ENCODE results near the gene SFI1. TPM values are rescaled to one million over a fixed set of nuclear protein-coding genes. Genes with fewer than 3 reads are reported as not detected.

SFI1 gene
- total and polyA plus RNA-seq, 2 of the 8 experiments (the other 6 are each of a cell fraction or from before 2014, with no cell fraction given), result 10.4 to 30.1 TPM

- Histone ChIP-seq H3K79me1 (ENCODE audit: low read depth, low read length) (no peaks in the 10 kb centered on the region), H2BK5ac (ENCODE audit: low read depth, low read length) (no peak overlapping the region), H4K20me1 (replicated peaks in 1 of 2; ENCODE audit: control insufficient read depth in 1 of 2, insufficient read depth in 2 of 2, low read length in 2 of 2) (peaks cover 1 to 6% of the 10 kb centered on the region in 2 experiments), H3K4me1 (replicated peaks in 1 of 4; ENCODE audit: control insufficient read depth in 3 of 4, insufficient read depth in 4 of 4, low read length in 3 of 4) (no peaks in the 10 kb centered on the region), H3K18ac (ENCODE audit: extremely low read depth, low read length) (no peak overlapping the region), H3K36me3 (ENCODE audit: control insufficient read depth in 2 of 4, insufficient read depth in 4 of 4, low read length in 3 of 4) (peaks cover 0 to 10% (median 5%) of the 10 kb centered on the region in 4 experiments; a peak in 5 of 8 replicates), H4K5ac (ENCODE audit: insufficient read length, low read depth, low read length) (no peak overlapping the region), H2AK5ac (ENCODE audit: low read depth, low read length) (no peak overlapping the region), H3K79me2 (ENCODE audit: control insufficient read depth in 1 of 2, insufficient read depth in 2 of 2, low read length in 2 of 2) (no peaks in the 10 kb centered on the region), H3K14ac (ENCODE audit: insufficient read length) (no peak overlapping the region), H3K9me3 (ENCODE audit: insufficient read depth in 2 of 2, low read depth in 1 of 2, low read length in 1 of 2) (no peaks in the 10 kb centered on the region), H2BK12ac (ENCODE audit: low read depth, low read length) (no peak overlapping the region), H2AFZ (ENCODE audit: low read length) (no peak overlapping the region), H3K9ac (replicated peaks in 1 of 4; ENCODE audit: extremely low read depth in 1 of 4, low read depth in 3 of 4, low read length in 3 of 4) (no peak overlapping the region), H3K4ac (replicated peaks; ENCODE audit: insufficient read length, low read depth, low read length) (no peak overlapping the region), H2BK120ac (replicated peaks; ENCODE audit: low read depth, low read length) (no peak overlapping the region), H3K23ac (ENCODE audit: insufficient read length) (no peak overlapping the region), H3K27ac (ENCODE audit: low read depth, low read length) (no peak overlapping the region), H4K91ac (replicated peaks; ENCODE audit: insufficient read length, low read length) (no peak overlapping the region), H3K4me3 (ENCODE audit: extremely low read depth in 1 of 4, insufficient read depth in 2 of 4, low read depth in 3 of 4, low read length in 4 of 4) (no peak overlapping the region), H3K27me3 (replicated peaks in 1 of 4; ENCODE audit: control insufficient read depth in 3 of 4, extremely low read depth in 1 of 4, insufficient read depth in 3 of 4, low read length in 3 of 4) (no peaks in the 10 kb centered on the region), H3K4me2 (ENCODE audit: insufficient read depth in 1 of 2, low read depth in 2 of 2, low read length in 2 of 2) (no peak overlapping the region), H3K23me2 (ENCODE audit: low read depth, low read length) (no peaks in the 10 kb centered on the region; the same call in 1 of the 2 replicates), H3K56ac (replicated peaks; ENCODE audit: insufficient read length, low read depth, low read length) (no peak overlapping the region), H2BK20ac (ENCODE audit: low read length) (no peak overlapping the region), H2BK15ac (ENCODE audit: low read length) (no peak overlapping the region), H4K8ac (ENCODE audit: extremely low read depth, insufficient read depth, low read length) (no peak overlapping the region)
- no peak for DNase-seq (ENCODE audit: low read depth in 1 of 2, low spot score in 2 of 2)
- TF ChIP-seq SIN3A (conservative IDR thresholded peaks at IDR 0.05 in 1 of 2, IDR thresholded peaks at IDR 0.05 in 1 of 2; ENCODE audit: low read depth in 1 of 2, low read length in 2 of 2), result no peak
- no peak for TF ChIP-seq E2F6 (IDR thresholded peaks at IDR 0.05)
- no peak for FAIRE-seq
- WGBS, 2 experiments (ENCODE audit: extremely low coverage in 1 of 2, insufficient coverage in 1 of 2, insufficient read length in 1 of 2, insufficient replicate concordance in 2 of 2, low coverage in 1 of 2, low lambda C conversion rate in 2 of 2, missing lambda C conversion rate in 1 of 2), result 78% methylated on average over 3 of the region's 3 CpGs; no CpG with 5 or more reads in 1 of the 2 experiments
- CTCF ChIA-PET (ENCODE audit: partially characterized antibody), result interaction anchor here (0.6 to 0.9 kb wide), 2 partner anchors 82 to 179 kb away, joined by 3 to 4 read pairs; no protein-coding TSS in a partner anchor
- POLR2A ChIA-PET (ENCODE audit: partially characterized antibody), result no interaction called here
These were observed 87.6 kb downstream of the SFI1 start for GRCh38 chr22:31583861-31584485.
